ENCODE data around the gene ALG8.
"Not testable (repeated sequence)": the region's sequence is repeated elsewhere in the genome, so short reads cannot be mapped to it uniquely, and the experiment has no call there.

- not testable (repeated sequence) for TF ChIP-seq POLR2A, CTCF (IDR thresholded peaks at IDR 0.05)
These were observed 61.8 kb downstream of the ALG8 start for GRCh38 chr11:78077592-78077991.

Data from suprapubic skin (tissue), 3 donors.